K562 (cell line): Measurements from ENCODE around the gene EXOC7. TPM values are rescaled to one million over a fixed set of nuclear protein-coding genes. Genes with fewer than 3 reads are reported as not detected.
"Not testable (repeated sequence)": the region's sequence is repeated elsewhere in the genome, so short reads cannot be mapped to it uniquely, and the experiment has no call there.

Experiments
- ATAC-seq: fragments of 200-7000 bp; cut with Tn5 transposase; 3 replicates; pipeline ENCODE4 v1.9.1; 2020; ENCODE audit warnings: moderate library complexity
- BruUV-seq: library from RNA; stranded (reverse); fragments of 400-500 nt; replicated peaks from 2 replicates; lab custom pipeline; 2021; lab: Mats Ljungman, UMichigan
- CTCF ChIA-PET: fragments of 300-600 bp; formaldehyde crosslinking; extraction: SDS; loops from one replicate; lab custom pipeline; 2021; ENCODE audit warnings: low intra/inter-chr PET ratio; lab: Yijun Ruan, JAX
- POLR2A ChIA-PET: fragments of 300-600, 350-650 bp; sonication (Branson Sonifier 250); formaldehyde crosslinking; extraction: SDS; loops from one replicate; lab custom pipeline; 2021; ENCODE audit warnings: antibody characterized with exemption, inconsistent platforms; lab: Yijun Ruan, JAX
- DNase-seq, 4 experiments: peaks; one replicate each; pipeline versions ENCODE4 v3.0.0 to v3.0.0-alpha.2; 2011 to 2018; ENCODE audit warnings: low spot score in 3 of 4, mixed read lengths in 3 of 4; ENCODE audit errors: extremely low read depth in 1 of 4
- FAIRE-seq: peaks from 2 replicates; lab custom pipeline; 2011; peaks lifted over from hg19 to GRCh38; lab: Jason Lieb, UNC
- H2AFZ ChIP-seq: 2 replicates; pipeline ENCODE4 v1.6.0; 2011; ENCODE audit warnings: low read depth, low read length, control low read depth, inconsistent platforms
- H3K27ac ChIP-seq: fragments of 200-600 bp; 3 replicates; pipeline ENCODE4 v1.8.0; 2011; ENCODE audit warnings: low read depth, mild to moderate bottlenecking, control low read depth, inconsistent platforms, low read length, moderate library complexity, mixed read lengths; ENCODE audit errors: extremely low read depth
- H3K27me3 ChIP-seq, 2 experiments: fragments of 300-600 bp in 1 of 2; 2 replicates in 1 of 2; 3 replicates in 1 of 2; pipeline versions ENCODE4 v1.6.0 to v1.8.0; 2011; ENCODE audit warnings: inconsistent platforms in 2 of 2, low read length in 2 of 2, mild to moderate bottlenecking in 1 of 2, mixed read lengths in 1 of 2, moderate library complexity in 1 of 2; ENCODE audit not compliant: control insufficient read depth in 2 of 2, insufficient read depth in 2 of 2
- H3K36me3 ChIP-seq: fragments of 300-600 bp; 3 replicates; pipeline ENCODE4 v1.8.0; 2011; ENCODE audit warnings: mild to moderate bottlenecking, low read length, inconsistent platforms; ENCODE audit not compliant: control insufficient read depth, insufficient read depth
- H3K4me1 ChIP-seq, 2 experiments: fragments of 200-600 bp in 1 of 2; replicated peaks in 1 of 2; 2 replicates in 1 of 2; 3 replicates in 1 of 2; pipeline versions ENCODE4 v1.5.1 to v1.8.0; 2011; ENCODE audit warnings: inconsistent platforms in 2 of 2, low read length in 2 of 2, mild to moderate bottlenecking in 1 of 2, mixed read lengths in 1 of 2, moderate library complexity in 1 of 2; ENCODE audit not compliant: control insufficient read depth in 2 of 2, insufficient read depth in 2 of 2
- H3K4me2 ChIP-seq: 2 replicates; pipeline ENCODE4 v1.6.1; 2011; ENCODE audit warnings: low read length, control low read depth, inconsistent platforms, mixed read lengths; ENCODE audit not compliant: insufficient read depth
- H3K4me3 ChIP-seq: fragments of 200-600 bp; sonication (generic), shearing (Covaris generic); 2 replicates; pipeline ENCODE4 v1.5.1; 2016; ENCODE audit warnings: control low read depth, inconsistent platforms
- H3K79me2 ChIP-seq: fragments of 200-600 bp; 3 replicates; pipeline ENCODE4 v1.8.0; 2011; ENCODE audit warnings: low read length, inconsistent platforms; ENCODE audit not compliant: control insufficient read depth, insufficient read depth
- H3K9ac ChIP-seq, 2 experiments: 2 replicates each; pipeline versions ENCODE4 v1.6.0 to v1.6.1; 2011; ENCODE audit warnings: low read depth in 2 of 2, low read length in 2 of 2, control low read depth in 1 of 2, inconsistent platforms in 1 of 2, mild to moderate bottlenecking in 1 of 2, mixed read lengths in 1 of 2; ENCODE audit not compliant: insufficient read depth in 1 of 2
- H3K9me1 ChIP-seq: one replicate; pipeline ENCODE4 v1.6.0; 2011; ENCODE audit warnings: inconsistent platforms, mild to moderate bottlenecking, low read length, moderate library complexity; ENCODE audit not compliant: control insufficient read depth, insufficient read depth
- H3K9me3 ChIP-seq: replicated peaks from 2 replicates; pipeline ENCODE4 v1.5.1; 2011; ENCODE audit warnings: low read depth, low read length, inconsistent platforms; ENCODE audit not compliant: control insufficient read depth, insufficient read depth
- H4K20me1 ChIP-seq: replicated peaks from 2 replicates; pipeline ENCODE4 v1.6.1; 2011; ENCODE audit warnings: low read length, inconsistent platforms, mixed read lengths; ENCODE audit not compliant: control insufficient read depth, insufficient read depth
- NFIC ChIP-seq: fragments of 450-650 bp; IDR thresholded peaks from 2 replicates; pipeline ENCODE4 v1.6.1; 2017; ENCODE audit warnings: mild to moderate bottlenecking, inconsistent platforms
- NFIX ChIP-seq: fragments of 250-450 bp; sonication (Bioruptor Pico); IDR thresholded peaks from 2 replicates; pipeline ENCODE4 v1.4.0; 2020; ENCODE audit warnings: low read depth, mild to moderate bottlenecking, moderate library complexity
- SUPT5H ChIP-seq: fragments of 450-650 bp; IDR thresholded peaks from 2 replicates; pipeline ENCODE4 v1.6.1; 2016
- ZNF121 ChIP-seq: sonication (generic); formaldehyde crosslinking; conservative IDR thresholded peaks from 2 replicates; pipeline ENCODE4 v1.8.0; 2022; ENCODE audit warnings: missing genetic modification reagents
- whole genome bisulfite sequencing: fragments of 100-300 bp; shearing (Covaris generic); methylation state at CpG from one replicate; pipeline ENCODE4 v1.1.6; 2016; ENCODE audit warnings: low coverage, mixed read lengths; ENCODE audit not compliant: insufficient coverage; ENCODE audit errors: missing lambda C conversion rate; 5-methylcytosine and 5-hydroxymethylcytosine counted together
- in situ Hi-C: fragments of 300-500 bp; cut with MboI; formaldehyde crosslinking; loops from 4 replicates; pipeline ENCODE4 v1.15.0; 2018; ENCODE audit warnings: inconsistent platforms, mixed read lengths
- intact Hi-C: fragments of 100-400 bp; cut with micrococcal nuclease; formaldehyde crosslinking; loops from 2 replicates; pipeline ENCODE4 v1.14.2; 2022
- polyA plus RNA-seq, 8 experiments: library from polyadenylated mRNA; depleted of rRNA in 4 of 8; stranded (reverse) in 5 of 8; unstranded in 3 of 8; fragments of >200 nt; fragmentation: Nextera tagmentation in 2 of 8; fragmentation: Illumina TruSeq in 1 of 8; extraction: Ambion mirVana in 2 of 8; extraction: Trizol in 1 of 8; gene quantifications; 2 replicates each; pipeline versions ENCODE4 v1.2.1 to v1.2.3, GENCODE V29; 2011 to 2014; ENCODE audit warnings: inconsistent platforms in 1 of 8, missing spikeins in 1 of 8
- total RNA-seq, 7 experiments: library from RNA; depleted of rRNA in 6 of 7; stranded (reverse); fragments of >200 nt in 6 of 7; fragmentation: Illumina TruSeq in 2 of 7; extraction: Trizol in 2 of 7; gene quantifications; 2 replicates each; pipeline versions ENCODE4 v1.2.1 to v1.2.3, GENCODE V29; 2011 to 2021; ENCODE audit warnings: low replicate concordance in 1 of 7

EXOC7 gene
- total and polyA plus RNA-seq, 9 of the 15 experiments (the other 6 are each of a cell fraction or from before 2014, with no cell fraction given), result 18.6 to 57.0 (median 35.0) TPM

DNA sequence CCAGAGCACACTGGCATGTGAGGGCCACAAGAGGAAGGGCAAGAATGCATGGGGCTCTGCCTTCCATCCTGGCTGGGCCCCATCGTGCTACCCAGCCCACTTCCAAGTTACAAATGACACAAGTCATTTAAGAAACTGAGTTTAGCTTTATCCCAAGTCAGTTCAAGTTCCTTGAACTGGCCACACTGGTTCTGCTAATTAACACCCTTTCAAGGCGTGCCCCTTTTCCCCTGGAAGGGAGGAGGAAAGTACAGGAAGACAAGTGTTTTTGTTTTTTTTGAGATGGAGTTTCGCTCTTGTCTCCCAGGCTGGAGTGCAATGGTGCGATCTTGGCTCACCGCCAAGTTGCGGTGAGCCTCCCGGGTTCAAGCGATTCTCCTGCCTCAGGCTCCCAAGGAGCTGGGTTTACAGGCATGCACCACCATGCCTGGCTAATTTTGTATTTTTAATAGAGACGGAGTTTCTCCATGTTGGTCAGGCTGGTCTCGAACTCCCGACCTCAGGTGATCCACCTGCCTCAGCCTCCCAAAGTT lies 59.0 kb downstream of the EXOC7 start:
- H3K27ac ChIP-seq, in situ Hi-C loops, H3K4me3 ChIP-seq, H3K79me2 ChIP-seq, H3K9ac ChIP-seq, CTCF ChIA-PET, FAIRE-seq, DNase-seq, H2AFZ ChIP-seq, H4K20me1 ChIP-seq, POLR2A ChIA-PET, H3K4me1 ChIP-seq, H3K9me3 ChIP-seq, H3K27me3 ChIP-seq, ATAC-seq, BruUV-seq, H3K4me2 ChIP-seq, H3K9me1 ChIP-seq, intact Hi-C loops: not testable (repeated sequence)
- 91% methylated on average over 5 of the region's 11 CpGs for WGBS
- TF ChIP-seq NFIX (CRISPR knock-in tag), result peak; percentile 70
- TF ChIP-seq NFIC, result peak; percentile 94
- peaks cover 94% of the 10 kb centered on the region for H3K36me3 ChIP-seq

DNA sequence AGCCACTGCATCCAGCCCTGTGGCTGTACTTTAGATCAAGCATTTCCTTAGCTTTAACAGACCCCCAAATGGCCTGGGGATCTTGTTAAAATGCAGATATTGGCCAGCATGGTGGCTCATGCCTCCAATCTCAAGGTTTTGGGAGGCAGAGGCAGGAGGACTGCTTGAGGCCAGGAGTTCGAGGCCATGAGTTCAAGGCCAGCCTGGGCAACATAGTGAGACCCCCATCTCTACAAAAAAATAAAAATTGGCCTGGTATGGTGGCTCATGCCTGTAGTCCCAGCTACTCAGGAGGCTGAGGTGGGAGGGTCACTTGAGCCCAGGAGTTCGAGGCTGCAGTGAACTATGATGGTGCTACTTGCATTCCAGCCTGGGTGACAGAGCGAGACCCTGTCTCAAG lies 60.7 kb downstream of the EXOC7 start:
- H3K4me1 ChIP-seq, in situ Hi-C loops, H3K4me2 ChIP-seq, BruUV-seq, FAIRE-seq, DNase-seq, H3K79me2 ChIP-seq, H3K27ac ChIP-seq, ATAC-seq, intact Hi-C loops, H3K9me1 ChIP-seq, H4K20me1 ChIP-seq, H3K9me3 ChIP-seq, H3K9ac ChIP-seq, H3K4me3 ChIP-seq, H2AFZ ChIP-seq, H3K27me3 ChIP-seq: not testable (repeated sequence)
- CTCF ChIA-PET, result interaction anchor here (0.7 kb wide), 1 partner anchor 81 kb away, joined by 5 read pairs; no protein-coding TSS in a partner anchor
- TF ChIP-seq ZNF121 (CRISPR knock-in tag), result 0 out of 2 replicates have a peak, but pooled peaks have one; percentile 26
- TF ChIP-seq SUPT5H, result peak; percentile 14; the same call in 1 of the 2 replicates
- H3K36me3 ChIP-seq, result peaks cover 94% of the 10 kb centered on the region
- WGBS, result 96% methylated on average over 3 of the region's 3 CpGs
- POLR2A ChIA-PET, result interaction anchor here (0.6 to 2.0 kb wide), 2 partner anchors 12 to 27 kb away, joined by 3 to 9 read pairs; no protein-coding TSS in a partner anchor
